SH-SY5Y (cell line): ENCODE measurements around the gene SLK.

Experiments used
- GATA2 ChIP-seq: IDR thresholded peaks from 2 replicates; pipeline ENCODE4 v1.6.1; 2011; ENCODE audit warnings: mild to moderate bottlenecking, low read depth, low read length
- GATA3 ChIP-seq: IDR thresholded peaks from 2 replicates; pipeline ENCODE4 v1.6.1; 2011; ENCODE audit warnings: low read depth, mild to moderate bottlenecking, low read length, moderate library complexity

Gene SLK

DNA sequence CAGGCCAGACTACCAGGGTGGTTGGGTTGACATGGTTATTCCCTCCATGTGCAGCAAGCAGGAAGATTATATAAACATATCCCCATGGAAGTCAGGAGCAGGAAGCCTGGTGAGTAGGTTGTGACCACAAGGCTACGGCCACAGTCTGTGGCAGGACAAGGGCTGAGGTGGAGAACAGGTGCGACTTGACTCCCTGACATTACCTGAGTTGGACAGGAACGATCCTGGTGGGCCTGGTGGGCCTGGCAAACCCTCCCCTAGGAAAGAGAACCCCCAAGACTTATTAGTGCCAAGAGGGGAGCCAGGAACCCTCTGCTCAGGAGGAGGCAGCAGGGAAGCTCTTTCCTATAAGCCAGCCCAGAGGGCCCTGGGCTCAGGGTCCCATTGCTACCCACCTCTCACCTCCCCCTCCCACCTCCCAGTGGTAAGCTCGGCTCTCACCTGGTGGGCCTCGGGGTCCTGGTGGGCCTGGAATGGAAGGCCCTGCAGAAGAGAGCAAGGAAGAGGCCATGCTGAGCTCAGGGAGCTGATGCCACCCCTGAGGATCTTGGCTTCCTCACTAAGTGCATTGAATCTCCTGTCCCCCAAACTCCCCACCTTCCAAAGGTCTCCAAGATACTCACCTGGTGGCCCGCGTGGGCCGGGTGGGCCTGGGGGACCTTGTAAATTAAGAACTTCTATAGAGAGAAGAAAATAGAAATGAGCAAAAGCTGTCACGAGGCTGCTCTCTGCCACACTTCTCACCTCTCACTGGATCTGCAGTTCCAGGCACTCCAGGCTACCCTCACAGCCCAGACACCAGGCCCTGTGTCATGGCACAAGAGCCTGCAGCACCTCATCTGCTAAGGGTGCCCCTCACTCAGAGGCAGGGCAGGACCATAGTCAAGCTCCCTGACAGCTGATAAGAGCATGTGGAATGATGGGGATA, 74.2 kb downstream of the SLK start:
- no peak for TF ChIP-seq GATA2

- no peak for TF ChIP-seq GATA2
- TF ChIP-seq GATA3, result no peak
Observed at GRCh38 chr10:104041891-104042535, 75.1 kb downstream of the SLK start.

- TF ChIP-seq GATA2 (no peak), GATA3 (no peak)
Observed at GRCh38 chr10:104043185-104043830, 76.4 kb downstream of the SLK start.

DNA sequence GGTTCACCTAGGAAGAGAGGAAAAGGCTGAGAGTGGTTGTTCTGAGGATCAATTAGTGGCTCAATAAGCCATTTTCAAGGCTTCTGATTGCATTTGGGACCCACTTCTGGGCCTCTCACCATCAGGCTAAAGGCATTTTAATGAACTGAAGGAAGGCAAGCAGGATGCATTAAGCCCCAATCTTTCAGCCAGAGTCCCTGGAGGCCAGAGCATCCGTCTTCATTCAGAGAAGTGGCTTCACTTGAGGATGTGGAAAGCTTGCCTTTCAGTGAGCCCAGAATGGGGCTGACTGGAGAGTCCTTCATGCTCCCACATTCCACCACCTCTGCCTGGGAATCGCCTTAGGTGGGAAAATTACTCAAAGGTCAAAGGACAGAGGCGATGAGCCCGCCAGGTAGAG, 76.9 kb downstream of the SLK start:
- no peak for TF ChIP-seq GATA3
- no peak for TF ChIP-seq GATA2

GRCh38 chr10:104045151-104046089, 78.5 kb downstream of the SLK start:
- no peak for TF ChIP-seq GATA2

DNA sequence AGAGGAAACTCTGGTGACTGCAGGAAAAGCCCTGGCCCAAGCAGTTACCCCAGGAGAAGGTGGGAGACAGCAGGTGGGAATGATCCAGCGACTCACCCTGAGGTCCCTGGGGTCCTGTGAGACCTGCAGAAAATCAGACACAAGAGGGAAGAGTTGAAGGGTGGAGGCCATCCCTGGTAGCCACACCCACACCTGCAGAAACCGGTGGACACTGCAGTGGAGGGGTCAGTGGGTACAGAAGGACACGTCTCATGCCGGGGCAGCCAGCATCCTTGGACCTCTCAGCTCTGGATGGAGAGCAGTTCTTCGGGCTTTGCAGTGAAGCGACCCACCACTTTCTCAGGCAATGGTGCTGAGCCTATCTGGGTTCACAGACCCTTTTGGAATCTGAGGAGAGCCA, 79.7 kb downstream of the SLK start:
- TF ChIP-seq GATA3 (no peak), GATA2 (no peak)

DNA sequence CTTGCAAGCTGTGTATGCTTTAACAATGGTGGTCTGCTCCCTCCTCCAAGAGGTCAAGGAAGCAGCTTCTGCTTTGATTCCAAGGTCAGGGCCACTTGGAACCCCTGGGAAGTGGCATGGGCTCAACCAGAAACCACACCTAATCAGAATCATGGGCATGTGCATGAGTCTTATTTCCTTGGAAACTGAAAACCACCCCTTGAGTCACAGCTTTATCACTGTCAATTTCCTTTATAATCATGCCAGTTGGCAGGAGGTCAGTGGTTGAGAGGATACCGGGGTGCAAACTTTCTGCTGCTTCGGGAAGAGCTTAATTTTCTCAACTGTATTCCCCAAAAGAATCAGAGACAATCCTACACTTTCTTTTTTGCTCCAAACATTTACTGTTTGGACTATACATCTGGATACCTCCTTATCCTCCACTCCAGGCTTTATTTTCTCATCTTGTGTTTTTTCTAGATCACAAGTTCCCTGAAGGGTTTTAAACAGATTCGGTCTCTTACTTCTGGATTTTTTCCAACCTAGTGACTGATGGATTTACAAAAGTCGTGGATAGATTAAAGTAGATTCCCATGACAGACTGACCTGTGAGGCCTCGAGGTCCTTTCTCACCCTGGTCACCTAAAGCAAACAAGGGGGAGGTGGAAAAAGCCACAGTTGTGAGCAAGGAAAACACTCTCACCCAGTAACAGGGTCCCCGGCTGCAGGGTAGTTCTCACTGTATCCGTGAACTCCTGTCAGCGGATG, 82.7 kb downstream of the SLK start:
- TF ChIP-seq GATA2 (no peak), GATA3 (no peak)

GRCh38 chr10:104052431-104052830, 85.5 kb downstream of the SLK start:
- TF ChIP-seq GATA2, result no peak
- TF ChIP-seq GATA3, result no peak

DNA sequence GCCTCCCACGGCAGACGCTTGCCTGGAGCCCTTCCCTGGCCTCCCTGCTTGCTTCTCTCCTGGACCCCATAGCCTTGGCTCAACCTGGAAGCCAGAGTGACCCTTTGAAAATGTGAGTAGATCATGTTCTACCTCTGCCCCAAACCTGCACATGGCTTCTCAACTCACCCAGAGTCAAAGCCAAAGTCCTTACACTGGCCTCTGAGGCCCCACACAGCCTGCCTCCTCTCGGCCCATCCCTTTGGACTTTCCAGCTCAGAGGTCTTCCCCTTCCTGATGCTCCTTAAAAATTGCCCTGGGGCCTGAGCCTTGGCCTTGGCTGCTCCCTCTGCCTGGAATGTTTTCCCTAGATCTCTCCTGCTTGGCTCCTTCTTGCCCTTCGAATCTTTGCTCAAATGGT, 86.3 kb downstream of the SLK start:
- no peak for TF ChIP-seq GATA3
- no peak for TF ChIP-seq GATA2

- TF ChIP-seq GATA2, result no peak
- TF ChIP-seq GATA3, result no peak
Observed at GRCh38 chr10:104054430-104054829, 87.5 kb downstream of the SLK start.

DNA sequence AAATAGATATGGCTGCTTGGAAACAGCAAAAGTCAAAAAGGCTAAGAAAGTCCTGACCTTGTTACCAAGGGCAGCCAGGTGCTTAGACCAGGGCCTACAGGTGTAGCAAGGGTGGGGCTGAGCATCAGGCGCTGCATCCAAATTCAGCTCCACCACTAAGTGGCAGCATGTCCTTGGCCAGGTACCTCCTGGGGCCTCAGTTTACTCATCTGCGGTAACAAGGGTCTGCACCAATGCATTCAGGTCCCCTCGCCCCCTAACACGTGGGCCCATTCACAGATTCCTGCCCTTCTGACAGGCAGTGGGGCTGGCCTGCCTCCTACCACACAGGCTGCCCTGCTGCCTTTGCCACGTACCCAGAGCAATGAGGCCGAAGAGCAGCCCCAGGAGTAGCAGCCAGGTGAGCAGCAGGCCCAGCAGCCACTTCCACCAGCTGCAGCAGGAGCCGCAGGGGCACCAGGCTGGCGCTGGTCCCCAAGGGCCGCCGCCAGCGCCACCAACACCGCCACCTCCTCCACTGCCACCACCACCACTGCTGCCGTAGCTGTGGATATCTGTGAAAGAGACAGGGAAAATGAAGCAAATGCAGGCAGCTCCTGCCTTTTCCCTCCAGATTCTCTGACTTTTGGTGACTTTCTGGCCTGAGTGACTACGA, 89.8 kb downstream of the SLK start:
- TF ChIP-seq GATA3 (no peak), GATA2 (no peak)

- no peak for TF ChIP-seq GATA2
- no peak for TF ChIP-seq GATA3
Observed at GRCh38 chr10:104057717-104058116, 90.8 kb downstream of the SLK start.

- TF ChIP-seq GATA3, result no peak
- TF ChIP-seq GATA2, result no peak
Observed at GRCh38 chr10:104059364-104059763, 92.4 kb downstream of the SLK start.

- TF ChIP-seq GATA3 (no peak), GATA2 (no peak)
Observed at GRCh38 chr10:104061196-104061595, 94.3 kb downstream of the SLK start.
